Mesothelial cell of epicardium (in vitro differentiated cells): ENCODE results near the gene WWP2. TPM values are rescaled to one million over a fixed set of nuclear protein-coding genes. Genes with fewer than 3 reads are reported as not detected.

ENCODE experiments used
- DNase-seq, 2 experiments: peaks; one replicate each; pipeline ENCODE4 v3.0.0; 2021; ENCODE audit warnings: low spot score in 2 of 2; ENCODE audit not compliant: unreplicated experiment in 2 of 2
- H3K27ac Mint-ChIP-seq: 2 replicates; pipeline ENCODE4 v1.8.0; 2021; ENCODE audit warnings: mixed read lengths
- H3K27me3 Mint-ChIP-seq: 2 replicates; pipeline ENCODE4 v1.8.0; 2021; ENCODE audit warnings: low read depth, mixed read lengths
- H3K36me3 Mint-ChIP-seq: 2 replicates; pipeline ENCODE4 v1.8.0; 2021; ENCODE audit warnings: mixed read lengths
- H3K4me1 Mint-ChIP-seq: 2 replicates; pipeline ENCODE4 v1.8.0; 2021; ENCODE audit warnings: mixed read lengths
- H3K4me3 Mint-ChIP-seq: 2 replicates; pipeline ENCODE4 v1.8.0; 2021; ENCODE audit warnings: mild to moderate bottlenecking, moderate library complexity, mixed read lengths
- H3K9me3 Mint-ChIP-seq: 2 replicates; pipeline ENCODE4 v1.8.0; 2021; ENCODE audit warnings: mixed read lengths
- CTCF ChIP-seq: fragments of 200-600 bp; sonication (generic); IDR thresholded peaks from one replicate; pipeline ENCODE4 v1.5.0; 2021; ENCODE audit warnings: antibody characterized with exemption; ENCODE audit not compliant: unreplicated experiment
- total RNA-seq: library from RNA; stranded (reverse); gene quantifications from 3 replicates; pipeline ENCODE4 v1.2.1, GENCODE V29; 2021

WWP2 gene
- total RNA-seq, 1 donor from 2014 or later, result 39.6 TPM

- H3K4me3 Mint-ChIP-seq, result no peak overlapping the region
- peaks cover 41% of the 10 kb centered on the region for H3K36me3 Mint-ChIP-seq
- no peak overlapping the region for H3K27ac Mint-ChIP-seq
- no peak for TF ChIP-seq CTCF
- no peak for DNase-seq
- peaks cover 12% of the 10 kb centered on the region for H3K9me3 Mint-ChIP-seq
- H3K27me3 Mint-ChIP-seq, result no peaks in the 10 kb centered on the region
- no peaks in the 10 kb centered on the region for H3K4me1 Mint-ChIP-seq
Observed at GRCh38 chr16:69872888-69873287, 110.8 kb downstream of the WWP2 start.

DNA sequence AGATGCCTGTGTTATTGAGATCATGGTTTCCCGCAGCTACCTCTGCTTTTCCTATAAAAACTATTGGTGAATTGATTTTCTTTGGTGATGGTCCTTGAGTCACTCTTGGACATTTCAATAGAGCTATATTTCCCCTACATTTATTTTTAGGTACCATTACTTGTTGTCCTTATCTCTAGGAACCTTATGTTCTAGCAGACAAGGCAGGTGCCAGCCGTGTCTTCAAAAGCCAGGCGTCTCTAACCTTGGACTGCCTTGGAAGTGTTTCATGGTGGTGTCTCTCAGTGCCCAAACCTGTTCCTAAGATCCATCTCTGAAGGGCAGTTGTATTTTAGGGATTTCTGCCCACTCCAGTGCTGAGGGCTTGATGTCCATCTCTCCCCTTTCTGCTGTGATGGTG, 111.7 kb downstream of the WWP2 start:
- Mint-ChIP-seq H3K4me3 (no peak overlapping the region), H3K4me1 (no peaks in the 10 kb centered on the region), H3K9me3 (peaks cover 16% of the 10 kb centered on the region), H3K36me3 (peaks cover 47% of the 10 kb centered on the region), H3K27me3 (no peaks in the 10 kb centered on the region), H3K27ac (no peak overlapping the region)
- no peak for DNase-seq
- TF ChIP-seq CTCF, result no peak

GRCh38 chr16:69874271-69874670, 112.1 kb downstream of the WWP2 start:
- no peak for DNase-seq
- H3K4me3 Mint-ChIP-seq, result no peak overlapping the region
- H3K27me3 Mint-ChIP-seq, result no peaks in the 10 kb centered on the region
- peaks cover 21% of the 10 kb centered on the region for H3K9me3 Mint-ChIP-seq
- no peak overlapping the region for H3K27ac Mint-ChIP-seq
- no peak for TF ChIP-seq CTCF
- no peaks in the 10 kb centered on the region for H3K4me1 Mint-ChIP-seq
- H3K36me3 Mint-ChIP-seq, result peaks cover 52% of the 10 kb centered on the region

GRCh38 chr16:69880640-69881133, 118.6 kb downstream of the WWP2 start:
- H3K4me3 Mint-ChIP-seq, result no peak overlapping the region
- no peak overlapping the region for H3K27ac Mint-ChIP-seq
- TF ChIP-seq CTCF, result no peak
- H3K36me3 Mint-ChIP-seq, result peaks cover 48% of the 10 kb centered on the region
- no peaks in the 10 kb centered on the region for H3K4me1 Mint-ChIP-seq
- H3K9me3 Mint-ChIP-seq, result peaks cover 24% of the 10 kb centered on the region
- no peak for DNase-seq
- H3K27me3 Mint-ChIP-seq, result no peaks in the 10 kb centered on the region

- no peak for TF ChIP-seq CTCF
- peaks cover 45% of the 10 kb centered on the region for H3K36me3 Mint-ChIP-seq
- no peaks in the 10 kb centered on the region for H3K27me3 Mint-ChIP-seq
- peaks cover 24% of the 10 kb centered on the region for H3K9me3 Mint-ChIP-seq
- H3K4me1 Mint-ChIP-seq, result no peaks in the 10 kb centered on the region
- no peak for DNase-seq
- no peak overlapping the region for H3K27ac Mint-ChIP-seq
- H3K4me3 Mint-ChIP-seq, result no peak overlapping the region
Observed at GRCh38 chr16:69881141-69881540, 119.0 kb downstream of the WWP2 start.

DNA sequence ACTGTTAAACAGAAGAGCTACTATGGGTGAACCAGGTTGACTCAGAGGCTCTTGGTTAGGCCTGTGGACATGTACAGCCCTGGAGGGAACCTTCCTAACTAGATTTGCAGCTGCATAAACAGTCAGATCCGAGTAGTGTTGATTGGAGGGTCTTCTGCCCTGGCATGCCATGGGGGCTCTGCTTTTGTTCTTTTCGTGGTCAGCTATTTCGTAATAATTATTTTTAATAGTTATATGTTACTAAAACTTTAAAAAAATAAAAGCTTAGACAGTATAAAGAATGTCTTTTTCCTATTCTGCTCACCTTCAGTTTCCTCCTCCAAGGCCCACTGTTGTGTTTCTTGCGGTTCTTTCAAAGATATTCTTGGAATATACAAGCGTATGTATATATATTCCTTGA, 121.6 kb downstream of the WWP2 start:
- H3K27me3 Mint-ChIP-seq, result no peaks in the 10 kb centered on the region
- no peak for DNase-seq
- peaks cover 32% of the 10 kb centered on the region for H3K36me3 Mint-ChIP-seq
- no peak overlapping the region for H3K27ac Mint-ChIP-seq
- H3K4me3 Mint-ChIP-seq, result no peak overlapping the region
- H3K4me1 Mint-ChIP-seq, result peaks cover 9% of the 10 kb centered on the region
- TF ChIP-seq CTCF, result no peak
- peaks cover 8% of the 10 kb centered on the region for H3K9me3 Mint-ChIP-seq
